ENCODE measurements around the gene IFITM5.
"Not testable (repeated sequence)": the region's sequence is repeated elsewhere in the genome, so short reads cannot be mapped to it uniquely, and the experiment has no call there.

The IFITM5 gene

GRCh38 chr11:330307-330693, 31.0 kb upstream of the IFITM5 start:
- H3K27ac ChIP-seq, result peak overlapping the region; percentile 36; the same call in 1 of the 2 replicates
- no peak for DNase-seq (ENCODE audit: low read depth, low spot score)
- H3K9me3 ChIP-seq (ENCODE audit: low read depth, low read length), result no peaks in the 10 kb centered on the region
- H3K4me3 ChIP-seq, result no peak overlapping the region
- no peaks in the 10 kb centered on the region for H3K36me3 ChIP-seq (ENCODE audit: insufficient read depth, low read length)
- no peak overlapping the region for H3K9ac ChIP-seq (ENCODE audit: insufficient read length)
- TF ChIP-seq POLR2AphosphoS5 (IDR thresholded peaks at IDR 0.05; ENCODE audit: borderline replicate concordance, low read depth, low read length), result no peak
- no peak for TF ChIP-seq EZH2 (IDR thresholded peaks at IDR 0.05)
- TF ChIP-seq FOXP2 (optimal IDR thresholded peaks at IDR 0.05; ENCODE audit: control extremely low read depth, extremely low read length, insufficient read depth), result no peak

- no peak overlapping the region for H3K9ac ChIP-seq (ENCODE audit: insufficient read length)
- no peak for DNase-seq (ENCODE audit: low read depth, low spot score)
- peak overlapping the region; percentile 61 for H3K27ac ChIP-seq
- no peak for TF ChIP-seq POLR2AphosphoS5 (IDR thresholded peaks at IDR 0.05; ENCODE audit: borderline replicate concordance, low read depth, low read length)
- H3K36me3 ChIP-seq (ENCODE audit: insufficient read depth, low read length), result no peaks in the 10 kb centered on the region
- no peaks in the 10 kb centered on the region for H3K9me3 ChIP-seq (ENCODE audit: low read depth, low read length)
- H3K4me3 ChIP-seq, result no peak overlapping the region
These were observed 30.5 kb upstream of the IFITM5 start for GRCh38 chr11:329886-330253.

DNA sequence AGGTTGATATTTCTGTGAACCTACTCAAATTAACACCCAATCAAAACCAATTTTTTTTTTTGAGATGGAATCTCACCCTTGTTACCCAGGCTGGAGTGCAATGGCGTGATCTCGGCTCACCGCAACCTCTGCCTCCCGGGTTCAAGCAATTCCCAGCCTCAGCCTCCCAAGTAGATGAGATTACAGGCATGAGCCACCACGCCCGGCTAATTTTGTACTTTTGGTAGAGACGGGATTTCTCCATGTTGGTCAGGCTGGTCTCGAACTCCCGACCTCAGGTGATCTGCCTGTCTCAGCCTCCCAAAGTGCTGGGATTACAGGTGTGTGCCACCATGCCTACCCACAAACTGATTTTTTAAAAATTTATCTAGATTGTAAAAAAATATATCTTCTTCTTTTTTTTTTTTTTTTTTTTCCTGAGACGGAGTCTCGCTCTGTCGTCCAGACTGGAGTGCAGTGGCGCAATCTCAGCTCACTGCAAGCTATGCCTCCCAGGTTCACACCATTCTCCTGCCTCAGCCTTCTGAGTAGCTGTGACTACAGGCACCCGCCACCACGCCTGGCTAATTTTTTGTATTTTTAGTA, 29.3 kb upstream of the IFITM5 start:
- not testable (repeated sequence) for H3K4me3 ChIP-seq; H3K9me3 ChIP-seq (ENCODE audit: low read depth, low read length); H3K36me3 ChIP-seq (ENCODE audit: insufficient read depth, low read length); DNase-seq (ENCODE audit: low read depth, low spot score); H3K9ac ChIP-seq (ENCODE audit: insufficient read length)
- peak overlapping the region; percentile 61; the same call in 1 of the 2 replicates for H3K27ac ChIP-seq

GRCh38 chr11:328012-328411, 28.7 kb upstream of the IFITM5 start:
- TF ChIP-seq POLR2AphosphoS5 (IDR thresholded peaks at IDR 0.05; ENCODE audit: borderline replicate concordance, low read depth, low read length) (no peak), EZH2 (IDR thresholded peaks at IDR 0.05) (no peak), FOXP2 (optimal IDR thresholded peaks at IDR 0.05; ENCODE audit: control extremely low read depth, extremely low read length, insufficient read depth) (no peak)
- no peak for DNase-seq (ENCODE audit: low read depth, low spot score)
- H3K9me3 ChIP-seq (ENCODE audit: low read depth, low read length), result no peaks in the 10 kb centered on the region

GRCh38 chr11:327581-327923, 28.2 kb upstream of the IFITM5 start:
- H3K4me3 ChIP-seq, result no peak overlapping the region
- TF ChIP-seq EZH2 (IDR thresholded peaks at IDR 0.05), result no peak
- no peak for DNase-seq (ENCODE audit: low read depth, low spot score)
- no peaks in the 10 kb centered on the region for H3K9me3 ChIP-seq (ENCODE audit: low read depth, low read length)
- peak overlapping the region; percentile 14 for H3K9ac ChIP-seq (ENCODE audit: insufficient read length)
- no peaks in the 10 kb centered on the region for H3K36me3 ChIP-seq (ENCODE audit: insufficient read depth, low read length)
- H3K27ac ChIP-seq, result peak overlapping the region; percentile 43; the same call in 1 of the 2 replicates

More at GRCh38 chr11:328012-328411, 28.7 kb upstream of the IFITM5 start:
- Histone ChIP-seq H3K36me3 (ENCODE audit: insufficient read depth, low read length) (no peaks in the 10 kb centered on the region), H3K9ac (ENCODE audit: insufficient read length) (no peak overlapping the region), H3K27ac (no peak overlapping the region), H3K4me3 (no peak overlapping the region)

DNA sequence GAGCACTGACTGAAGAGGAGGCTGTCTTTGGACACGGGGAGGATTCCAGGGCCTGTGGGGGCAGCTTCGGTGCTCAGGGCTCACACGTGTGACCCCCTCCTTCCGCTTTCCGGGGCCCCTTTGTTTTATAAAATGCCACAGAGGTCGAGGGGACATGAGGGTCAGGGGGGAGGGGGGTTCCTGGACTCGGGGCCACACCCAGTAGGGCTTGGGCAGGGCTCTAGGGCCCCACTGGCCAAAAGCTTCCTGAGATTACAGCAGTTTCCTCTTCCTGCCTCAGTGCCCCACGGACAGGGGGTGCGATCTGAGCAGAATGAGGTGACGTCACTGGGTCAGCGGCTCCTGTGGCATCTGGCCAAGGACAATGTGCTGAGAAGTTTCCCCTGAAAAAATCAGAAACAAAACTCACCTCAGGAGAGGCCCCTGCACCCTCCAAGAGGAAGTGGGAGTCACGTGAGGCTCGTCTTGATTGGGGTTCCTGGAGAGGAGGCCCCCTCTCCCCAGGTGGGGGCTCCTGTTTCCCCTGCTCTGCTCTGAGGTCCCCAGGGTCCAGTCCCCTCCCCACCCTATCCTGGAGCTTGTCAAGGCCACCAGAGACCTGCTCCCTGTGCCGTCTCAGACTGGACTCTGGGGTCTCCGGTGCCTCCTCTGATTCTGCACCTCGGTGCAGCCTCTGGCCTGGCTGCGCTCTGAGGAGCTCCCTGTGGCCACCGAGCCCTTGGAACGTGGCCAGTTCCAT, 27.7 kb upstream of the IFITM5 start:
- TF ChIP-seq FOXP2 (optimal IDR thresholded peaks at IDR 0.05; ENCODE audit: control extremely low read depth, extremely low read length, insufficient read depth), result no peak
- TF ChIP-seq POLR2AphosphoS5 (IDR thresholded peaks at IDR 0.05; ENCODE audit: borderline replicate concordance, low read depth, low read length), result no peak
- no peak for TF ChIP-seq EZH2 (IDR thresholded peaks at IDR 0.05)
- Histone ChIP-seq H3K9me3 (ENCODE audit: low read depth, low read length) (no peaks in the 10 kb centered on the region), H3K9ac (ENCODE audit: insufficient read length) (peak overlapping the region; percentile 14), H3K36me3 (ENCODE audit: insufficient read depth, low read length) (no peaks in the 10 kb centered on the region), H3K27ac (peak overlapping the region; percentile 43), H3K4me3 (no peak overlapping the region)
- no peak for DNase-seq (ENCODE audit: low read depth, low spot score)

- no peak for DNase-seq (ENCODE audit: low read depth, low spot score)
- Histone ChIP-seq H3K27ac (peak overlapping the region; percentile 43), H3K36me3 (ENCODE audit: insufficient read depth, low read length) (no peaks in the 10 kb centered on the region), H3K4me3 (no peak overlapping the region), H3K9me3 (ENCODE audit: low read depth, low read length) (no peaks in the 10 kb centered on the region), H3K9ac (ENCODE audit: insufficient read length) (no peak overlapping the region)
- TF ChIP-seq POLR2AphosphoS5 (IDR thresholded peaks at IDR 0.05; ENCODE audit: borderline replicate concordance, low read depth, low read length), result no peak
- no peak for TF ChIP-seq FOXP2 (optimal IDR thresholded peaks at IDR 0.05; ENCODE audit: control extremely low read depth, extremely low read length, insufficient read depth)
- no peak for TF ChIP-seq EZH2 (IDR thresholded peaks at IDR 0.05)
These were observed 27.2 kb upstream of the IFITM5 start for GRCh38 chr11:326592-326841.

DNA sequence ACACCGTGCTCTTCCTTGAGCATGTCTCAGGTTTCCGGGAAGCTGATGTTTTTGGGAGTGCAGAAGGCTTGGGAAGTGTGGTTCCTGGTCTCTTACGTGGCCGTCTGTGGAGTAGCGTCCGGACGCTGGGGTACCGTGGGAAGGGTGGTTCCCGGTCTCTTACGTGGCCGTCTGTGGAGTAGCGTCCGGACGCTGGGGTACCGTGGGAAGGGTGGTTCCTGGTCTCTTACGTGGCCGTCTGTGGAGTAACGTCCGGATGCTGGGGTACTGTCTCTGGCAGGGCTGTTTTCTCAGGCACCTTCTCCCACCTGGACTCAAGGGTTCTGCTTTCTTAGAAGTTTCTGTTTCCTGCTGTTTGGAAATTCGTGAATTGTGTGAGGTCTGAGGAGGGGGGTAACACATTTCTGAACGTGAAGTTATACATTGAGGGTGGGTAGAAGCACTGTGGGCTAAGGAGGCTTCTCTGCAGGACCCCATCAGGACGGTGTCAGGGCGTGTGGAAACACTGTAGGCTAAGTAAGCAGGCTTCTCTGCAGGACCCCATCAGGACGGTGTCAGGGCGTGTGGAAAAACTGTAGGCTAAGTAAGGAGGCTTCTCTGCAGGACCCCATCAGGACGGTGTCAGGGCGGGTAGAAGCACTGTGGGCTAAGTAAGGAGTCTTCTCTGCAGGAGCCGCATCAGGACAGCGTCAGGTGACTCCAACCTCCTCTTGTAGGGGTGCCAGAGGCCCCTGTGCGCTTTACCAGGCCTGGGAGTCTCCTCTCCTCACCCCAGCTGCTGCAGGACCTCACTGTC, 26.7 kb upstream of the IFITM5 start:
- no peak for DNase-seq (ENCODE audit: low read depth, low spot score)
- Histone ChIP-seq H3K9ac (ENCODE audit: insufficient read length) (no peak overlapping the region), H3K36me3 (ENCODE audit: insufficient read depth, low read length) (no peaks in the 10 kb centered on the region), H3K4me3 (no peak overlapping the region), H3K27ac (peak overlapping the region; percentile 43), H3K9me3 (ENCODE audit: low read depth, low read length) (no peaks in the 10 kb centered on the region)
- TF ChIP-seq EZH2 (IDR thresholded peaks at IDR 0.05), result no peak
- no peak for TF ChIP-seq POLR2AphosphoS5 (IDR thresholded peaks at IDR 0.05; ENCODE audit: borderline replicate concordance, low read depth, low read length)
- no peak for TF ChIP-seq FOXP2 (optimal IDR thresholded peaks at IDR 0.05; ENCODE audit: control extremely low read depth, extremely low read length, insufficient read depth)

DNA sequence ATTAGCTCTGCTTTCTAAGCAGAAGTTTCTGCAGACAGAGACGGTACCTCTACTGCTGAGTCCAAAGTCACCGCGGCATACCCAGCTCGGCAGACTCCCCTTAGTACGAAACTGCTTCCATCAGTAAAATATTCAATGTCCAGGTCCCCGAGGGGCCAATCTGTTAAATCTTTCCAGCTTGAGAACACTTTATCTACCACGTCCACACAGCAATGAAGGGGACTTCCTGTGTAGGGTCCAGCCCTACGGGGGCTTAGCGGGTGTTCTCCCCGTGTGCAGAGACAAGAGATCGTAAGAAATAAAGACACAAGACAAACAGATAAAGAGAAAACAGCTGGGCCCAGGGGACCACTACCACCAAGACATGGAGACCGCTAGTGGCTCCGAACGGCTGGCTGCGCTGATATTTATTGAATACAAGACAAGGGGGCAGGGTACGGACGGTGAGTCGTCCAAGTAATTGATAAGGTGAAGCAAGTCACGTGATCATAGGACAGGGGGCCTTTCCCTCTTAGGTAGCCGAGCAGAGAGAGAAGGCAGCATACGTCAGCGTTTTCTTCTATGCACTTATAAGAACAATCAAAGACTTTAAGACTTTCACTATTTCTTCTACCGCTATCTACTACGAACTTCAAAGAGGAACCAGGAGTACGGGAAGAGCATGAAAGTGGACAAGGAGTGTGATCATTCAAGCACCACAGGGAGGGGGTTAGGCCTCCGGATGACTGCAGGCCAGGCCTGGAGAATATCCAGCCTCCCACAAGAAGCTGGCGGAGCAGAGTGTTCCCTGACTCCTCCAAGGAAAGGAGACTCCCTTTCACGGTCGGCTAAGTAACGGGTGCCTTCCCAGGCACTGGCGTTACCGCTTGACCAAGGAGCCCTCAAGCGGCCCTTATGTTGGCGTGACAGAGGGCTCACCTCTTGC, 25.5 kb upstream of the IFITM5 start:
- not testable (repeated sequence) for H3K36me3 ChIP-seq (ENCODE audit: insufficient read depth, low read length); DNase-seq (ENCODE audit: low read depth, low spot score); H3K9me3 ChIP-seq (ENCODE audit: low read depth, low read length)
- Histone ChIP-seq H3K9ac (ENCODE audit: insufficient read length) (peak overlapping the region; percentile 43), H3K4me3 (0 out of 2 replicates have a peak overlapping the region, but pooled peaks have one; percentile 13), H3K27ac (peak overlapping the region; percentile 90)

Data from SK-N-MC (cell line).